Glutamatergic neuron (in vitro differentiated cells): ENCODE results near the gene SRGAP3. TPM values are rescaled to one million over a fixed set of nuclear protein-coding genes. Genes with fewer than 3 reads are reported as not detected.

ENCODE experiments used
- DNase-seq: peaks from one replicate; pipeline ENCODE4 v3.0.0; 2022
- H3K27ac Mint-ChIP-seq: one replicate; pipeline ENCODE4 v1.8.0; 2020; ENCODE audit warnings: mild to moderate bottlenecking, mixed read lengths, inconsistent platforms; ENCODE audit not compliant: unreplicated experiment
- H3K27me3 Mint-ChIP-seq: one replicate; pipeline ENCODE4 v1.8.0; 2020; ENCODE audit warnings: mild to moderate bottlenecking, moderate library complexity, mixed read lengths, inconsistent platforms; ENCODE audit not compliant: unreplicated experiment
- H3K36me3 Mint-ChIP-seq: one replicate; pipeline ENCODE4 v1.8.0; 2020; ENCODE audit warnings: mild to moderate bottlenecking, mixed read lengths, inconsistent platforms; ENCODE audit not compliant: unreplicated experiment
- H3K4me1 Mint-ChIP-seq: one replicate; pipeline ENCODE4 v1.8.0; 2020; ENCODE audit warnings: mild to moderate bottlenecking, low read depth, mixed read lengths, inconsistent platforms; ENCODE audit not compliant: unreplicated experiment
- H3K4me3 Mint-ChIP-seq: one replicate; pipeline ENCODE4 v1.8.0; 2020; ENCODE audit warnings: mild to moderate bottlenecking, mixed read lengths, inconsistent platforms; ENCODE audit not compliant: unreplicated experiment
- H3K9me3 Mint-ChIP-seq: one replicate; pipeline ENCODE4 v1.8.0; 2020; ENCODE audit warnings: mild to moderate bottlenecking, moderate library complexity, mixed read lengths, inconsistent platforms; ENCODE audit not compliant: unreplicated experiment
- CTCF ChIP-seq: fragments of 200-600 bp; sonication (generic); IDR thresholded peaks from one replicate; pipeline ENCODE4 v1.5.0; 2021; ENCODE audit not compliant: partially characterized antibody, unreplicated experiment
- total RNA-seq: library from RNA; stranded (reverse); fragmentation: NEBNext Ultra II Directional; extraction: Animal tissue kit (Norgen Biotek cat#: 25700); gene quantifications from one replicate; pipeline ENCODE4 v1.2.1, GENCODE V29; 2021; ENCODE audit not compliant: unreplicated experiment

The SRGAP3 gene
- total RNA-seq, 1 donor from 2014 or later: 197 TPM

GRCh38 chr3:8966150-8966819, 283.2 kb downstream of the SRGAP3 start:
- H3K36me3 Mint-ChIP-seq: no peaks in the 10 kb centered on the region
- H3K27ac Mint-ChIP-seq: no peak overlapping the region
- peaks cover 3% of the 10 kb centered on the region for H3K27me3 Mint-ChIP-seq
- peaks cover 6% of the 10 kb centered on the region for H3K9me3 Mint-ChIP-seq
- TF ChIP-seq CTCF: no peak
- DNase-seq: no peak
- H3K4me3 Mint-ChIP-seq: no peak overlapping the region
- H3K4me1 Mint-ChIP-seq: peaks cover 13% of the 10 kb centered on the region

GRCh38 chr3:8964436-8965370, 284.7 kb downstream of the SRGAP3 start:
- peaks cover 6% of the 10 kb centered on the region for H3K9me3 Mint-ChIP-seq
- no peaks in the 10 kb centered on the region for H3K36me3 Mint-ChIP-seq
- no peak overlapping the region for H3K27ac Mint-ChIP-seq
- TF ChIP-seq CTCF: no peak
- no peak for DNase-seq
- H3K27me3 Mint-ChIP-seq: peaks cover 3% of the 10 kb centered on the region
- peaks cover 13% of the 10 kb centered on the region for H3K4me1 Mint-ChIP-seq
- peak overlapping the region; percentile 87 for H3K4me3 Mint-ChIP-seq

- Mint-ChIP-seq H3K27me3 (peaks cover 3% of the 10 kb centered on the region), H3K36me3 (no peaks in the 10 kb centered on the region), H3K4me1 (peaks cover 7% of the 10 kb centered on the region), H3K27ac (peak within 1 kb of the TSS; percentile 62), H3K4me3 (peak within 1 kb of the TSS; percentile 87), H3K9me3 (peaks cover 6% of the 10 kb centered on the region)
- DNase-seq: peak; percentile 94
- TF ChIP-seq CTCF: no peak
Observed at GRCh38 chr3:8963137-8963853, 286.2 kb downstream of the SRGAP3 start, which contains the start of gene RAD18. RAD18 (minus strand) TSS chr3:8963472; CDS start chr3:8963385, 87 bp downstream.

- Mint-ChIP-seq H3K4me3 (peak overlapping the region; percentile 87), H3K4me1 (peaks cover 3% of the 10 kb centered on the region), H3K9me3 (peaks cover 3% of the 10 kb centered on the region), H3K27ac (peak overlapping the region; percentile 62), H3K27me3 (no peaks in the 10 kb centered on the region), H3K36me3 (no peaks in the 10 kb centered on the region)
- no peak for TF ChIP-seq CTCF
- DNase-seq: no peak
Observed at GRCh38 chr3:8962226-8962861, 287.1 kb downstream of the SRGAP3 start.
